Neural progenitor cell (in vitro differentiated cells): ENCODE measurements around the gene TUBB4B.
A peak's percentile ranks its signal among the peaks of the same experiment; 100 is the strongest.

Experiments
- EZH2phosphoT487 ChIP-seq: fragments of 200-600 bp; sonication (generic); IDR thresholded peaks from 2 replicates; pipeline ENCODE4 v1.6.1; 2017; ENCODE audit warnings: antibody characterized with exemption
- TF ChIP-seq, protein P1 (sequence below): fragments of 200-600 bp; sonication (generic); IDR thresholded peaks from 2 replicates; pipeline ENCODE4 v1.5.1; 2017; ENCODE audit warnings: antibody characterized with exemption, mild to moderate bottlenecking

DNA sequence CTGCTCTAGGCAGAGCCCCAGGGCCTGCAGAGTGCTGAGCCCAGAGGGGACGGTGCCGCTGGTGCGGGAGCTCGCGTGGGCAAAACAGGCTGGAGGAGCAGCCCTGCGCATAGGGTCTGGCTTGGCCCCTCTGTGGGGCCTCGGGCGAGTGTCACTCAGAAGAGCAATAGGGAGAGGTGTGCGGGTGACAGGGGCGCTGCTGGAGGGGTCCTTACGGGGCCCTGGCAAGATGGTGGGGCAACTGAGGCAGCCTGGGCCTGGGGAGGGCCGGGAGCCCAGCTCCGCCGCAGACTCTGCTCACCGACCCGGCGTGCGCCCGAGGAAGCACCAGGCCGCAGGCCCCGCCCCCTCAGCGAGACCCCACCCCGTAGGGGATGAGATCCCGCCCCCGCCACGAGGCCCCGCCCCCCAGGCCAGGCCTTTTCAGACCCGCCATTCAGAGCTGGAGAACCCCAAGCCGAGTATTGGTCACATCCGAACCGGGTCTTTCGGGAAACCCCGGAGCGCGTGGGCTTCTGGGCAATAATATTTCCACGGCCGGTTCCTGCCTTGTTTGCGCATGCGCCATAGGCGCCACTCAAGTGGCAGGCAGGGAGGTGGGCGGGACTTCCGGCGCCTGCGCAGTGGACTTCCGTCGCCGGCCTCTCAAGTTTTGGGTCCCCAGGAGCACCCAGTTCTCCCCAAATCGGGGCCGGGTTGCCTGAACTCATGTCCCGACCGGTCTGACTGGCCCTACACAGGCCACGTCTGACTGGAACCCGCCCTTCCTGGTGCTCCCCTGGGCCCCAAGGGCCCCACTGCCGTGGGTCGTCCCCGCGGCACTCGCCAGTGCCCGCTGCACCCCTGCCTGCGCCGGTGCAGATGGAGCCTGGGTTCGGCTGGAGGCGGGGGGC lies 17.8 kb upstream of the TUBB4B start:
- TF ChIP-seq, protein P1, sequence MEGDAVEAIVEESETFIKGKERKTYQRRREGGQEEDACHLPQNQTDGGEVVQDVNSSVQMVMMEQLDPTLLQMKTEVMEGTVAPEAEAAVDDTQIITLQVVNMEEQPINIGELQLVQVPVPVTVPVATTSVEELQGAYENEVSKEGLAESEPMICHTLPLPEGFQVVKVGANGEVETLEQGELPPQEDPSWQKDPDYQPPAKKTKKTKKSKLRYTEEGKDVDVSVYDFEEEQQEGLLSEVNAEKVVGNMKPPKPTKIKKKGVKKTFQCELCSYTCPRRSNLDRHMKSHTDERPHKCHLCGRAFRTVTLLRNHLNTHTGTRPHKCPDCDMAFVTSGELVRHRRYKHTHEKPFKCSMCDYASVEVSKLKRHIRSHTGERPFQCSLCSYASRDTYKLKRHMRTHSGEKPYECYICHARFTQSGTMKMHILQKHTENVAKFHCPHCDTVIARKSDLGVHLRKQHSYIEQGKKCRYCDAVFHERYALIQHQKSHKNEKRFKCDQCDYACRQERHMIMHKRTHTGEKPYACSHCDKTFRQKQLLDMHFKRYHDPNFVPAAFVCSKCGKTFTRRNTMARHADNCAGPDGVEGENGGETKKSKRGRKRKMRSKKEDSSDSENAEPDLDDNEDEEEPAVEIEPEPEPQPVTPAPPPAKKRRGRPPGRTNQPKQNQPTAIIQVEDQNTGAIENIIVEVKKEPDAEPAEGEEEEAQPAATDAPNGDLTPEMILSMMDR, result no peak
- TF ChIP-seq EZH2phosphoT487, result peak; percentile 3
